NB4 (cell line): Measurements from ENCODE around the gene RACGAP1.
"Not testable (repeated sequence)": the region's sequence is repeated elsewhere in the genome, so short reads cannot be mapped to it uniquely, and the experiment has no call there.

Source experiments
- CTCF ChIP-seq: IDR thresholded peaks from one replicate; pipeline ENCODE4 v1.5.1; 2012; ENCODE audit warnings: low read depth, low read length
- MAX ChIP-seq: IDR thresholded peaks from 2 replicates; pipeline ENCODE4 v1.6.1; 2011; ENCODE audit warnings: low read depth, low read length
- MYC ChIP-seq: IDR thresholded peaks from 2 replicates; pipeline ENCODE4 v1.6.1; 2011; ENCODE audit warnings: low read depth, low read length
- POLR2A ChIP-seq: IDR thresholded peaks from 2 replicates; pipeline ENCODE4 v1.6.1; 2011; ENCODE audit warnings: mild to moderate bottlenecking; ENCODE audit not compliant: insufficient read length; ENCODE audit errors: extremely low read depth

- not testable (repeated sequence) for TF ChIP-seq CTCF, POLR2A, MYC, MAX
Observed at GRCh38 chr12:49986476-49986875, 38.8 kb downstream of the RACGAP1 start.
